HG03342 (cell line): ENCODE results near the gene DIPK1B.

Experiments used
- ATAC-seq: cut with Tn5 transposase; IDR thresholded peaks from one replicate; pipeline ENCODE4 v1.9.1; 2021; ENCODE audit warnings: mild to moderate bottlenecking, moderate library complexity; ENCODE audit not compliant: unreplicated experiment

Gene DIPK1B

GRCh38 chr9:136686534-136686793 is 25.9 kb upstream of the DIPK1B start:
- ATAC-seq = no peak

DNA sequence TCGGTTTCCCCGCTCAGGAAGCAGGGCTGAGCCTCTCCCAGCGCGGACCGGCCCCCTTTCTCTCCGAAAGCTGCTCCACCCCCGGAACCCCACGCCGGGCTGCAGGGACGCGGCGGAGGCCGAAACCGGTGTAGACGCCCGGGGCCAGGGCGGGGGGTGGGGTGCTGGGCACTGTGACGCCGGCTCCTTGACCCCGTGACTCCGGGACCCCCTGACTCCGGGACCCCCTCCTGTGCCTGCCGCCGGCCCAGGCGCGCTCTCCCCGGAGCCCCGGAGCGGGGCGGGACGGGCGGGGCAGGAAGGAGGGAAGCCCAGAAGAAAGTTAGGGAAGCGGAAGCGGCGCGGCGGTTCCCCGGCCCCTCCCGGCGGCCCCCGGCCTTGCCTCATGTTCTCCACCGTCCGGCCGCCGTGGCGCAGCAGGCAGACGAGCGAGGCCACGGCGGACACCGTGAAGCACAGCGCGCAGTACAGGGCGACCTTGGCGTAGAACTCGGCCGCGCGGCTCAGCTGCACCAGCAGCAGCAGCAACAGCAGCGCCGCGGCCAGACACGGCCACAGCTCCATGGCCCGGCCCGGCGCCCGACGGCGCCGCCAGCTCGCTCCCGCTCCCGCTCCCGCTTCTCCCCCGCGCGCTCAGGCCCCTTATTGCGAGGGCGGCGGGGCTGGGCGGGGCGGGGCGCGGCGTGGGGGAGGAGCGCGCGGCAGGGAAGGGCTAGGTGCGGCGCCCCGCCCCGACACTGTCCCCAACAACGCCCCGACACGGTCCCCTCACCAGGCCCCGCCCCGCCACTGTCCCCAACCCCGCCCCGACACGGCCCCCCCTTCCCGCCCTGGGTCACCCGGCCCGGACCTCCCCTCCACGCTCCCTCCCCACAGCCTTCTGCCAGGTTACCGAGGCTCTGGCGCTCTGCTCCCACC is 25.3 kb upstream of the DIPK1B start, which contains the start of gene AGPAT2:
TSS of gene AGPAT2 (minus strand) at position 664 of the 918 bp plus-strand sequence. CDS start at position 564, 100 bp downstream.
- peak; percentile 58 for ATAC-seq

GRCh38 chr9:136687721-136688223 is 24.6 kb upstream of the DIPK1B start:
- ATAC-seq = no peak

- ATAC-seq = no peak
Measured at GRCh38 chr9:136688274-136689107, 23.9 kb upstream of the DIPK1B start.

- no peak for ATAC-seq
Measured at GRCh38 chr9:136689108-136689460, 23.3 kb upstream of the DIPK1B start.

DNA sequence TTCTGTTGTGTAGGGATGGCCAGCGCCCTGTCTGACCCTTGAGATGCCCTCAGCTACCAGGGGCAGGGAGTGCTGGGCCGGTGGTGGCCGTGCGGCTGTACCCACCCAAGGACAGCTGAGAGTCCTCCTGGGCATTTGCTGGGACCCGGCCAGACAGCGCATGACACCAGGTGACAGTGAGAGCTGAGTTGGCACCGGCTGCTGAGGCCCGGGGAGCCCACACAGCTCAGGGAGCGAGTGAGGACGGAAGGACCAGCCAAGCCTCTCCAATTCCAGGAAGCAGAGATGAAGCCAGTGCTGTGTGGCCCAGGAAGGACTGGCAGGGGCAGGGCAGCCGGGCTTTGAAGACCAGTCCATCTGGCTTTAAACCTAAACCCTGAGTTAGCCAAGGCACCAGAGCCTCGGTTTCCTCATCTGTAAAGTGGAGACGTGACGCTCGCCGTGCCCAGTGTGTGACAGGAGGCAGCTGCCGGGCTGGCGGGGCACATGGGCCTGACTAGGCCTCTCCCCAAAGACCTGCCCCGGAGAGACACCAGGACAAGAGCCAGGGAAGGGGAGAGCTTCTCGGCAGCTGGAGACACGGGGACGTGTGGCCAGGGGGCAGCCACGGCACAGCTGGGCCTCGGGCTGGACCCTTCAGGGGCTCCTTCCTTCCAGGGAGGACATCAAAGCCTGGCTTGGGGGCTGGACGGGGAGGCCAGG is 22.1 kb upstream of the DIPK1B start:
- ATAC-seq = no peak

- no peak for ATAC-seq
Measured at GRCh38 chr9:136690806-136691261, 21.5 kb upstream of the DIPK1B start.

DNA sequence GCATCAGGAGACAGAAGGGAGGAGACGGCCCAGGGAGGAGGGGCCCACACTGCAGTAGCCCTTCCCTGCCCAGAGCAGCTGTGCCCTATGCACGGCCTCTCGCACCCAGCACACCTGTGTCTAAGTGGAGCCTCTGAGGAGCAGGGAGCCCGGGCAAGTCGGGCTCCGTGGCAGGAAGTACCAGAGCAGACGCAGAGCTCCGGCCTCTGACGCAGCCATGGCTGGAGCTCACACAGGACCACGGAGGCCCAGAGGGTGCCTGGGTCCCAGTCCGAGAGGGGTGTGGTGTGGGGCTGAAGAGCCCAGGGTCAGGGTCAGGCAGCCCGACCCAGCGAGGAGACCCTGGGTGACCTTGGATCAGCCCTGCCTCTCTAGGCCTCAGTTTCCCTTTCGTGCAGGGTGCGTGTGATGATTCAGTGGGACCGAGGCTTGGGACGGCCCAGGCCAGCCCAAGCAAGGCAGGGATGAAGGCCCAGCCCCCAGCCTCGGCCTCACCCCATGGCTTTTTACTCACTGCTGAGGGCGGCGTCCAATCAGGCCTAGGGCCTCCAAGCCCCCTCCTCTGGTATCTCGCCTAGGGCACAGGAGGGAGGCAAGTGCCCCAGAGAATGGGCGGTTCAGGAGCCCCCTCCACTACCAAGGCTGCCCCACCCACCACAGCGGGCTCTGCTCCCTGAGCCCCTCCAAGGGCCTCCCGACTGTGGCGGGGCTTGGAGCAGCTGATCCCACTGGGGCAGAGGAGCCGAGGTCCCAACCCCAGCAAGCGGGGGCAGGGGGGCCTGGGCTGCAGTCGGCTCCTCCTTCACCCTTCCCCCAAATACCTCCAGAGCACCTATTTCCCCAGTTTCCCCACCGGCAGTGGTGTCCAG is 20.8 kb upstream of the DIPK1B start:
- ATAC-seq = no peak

DNA sequence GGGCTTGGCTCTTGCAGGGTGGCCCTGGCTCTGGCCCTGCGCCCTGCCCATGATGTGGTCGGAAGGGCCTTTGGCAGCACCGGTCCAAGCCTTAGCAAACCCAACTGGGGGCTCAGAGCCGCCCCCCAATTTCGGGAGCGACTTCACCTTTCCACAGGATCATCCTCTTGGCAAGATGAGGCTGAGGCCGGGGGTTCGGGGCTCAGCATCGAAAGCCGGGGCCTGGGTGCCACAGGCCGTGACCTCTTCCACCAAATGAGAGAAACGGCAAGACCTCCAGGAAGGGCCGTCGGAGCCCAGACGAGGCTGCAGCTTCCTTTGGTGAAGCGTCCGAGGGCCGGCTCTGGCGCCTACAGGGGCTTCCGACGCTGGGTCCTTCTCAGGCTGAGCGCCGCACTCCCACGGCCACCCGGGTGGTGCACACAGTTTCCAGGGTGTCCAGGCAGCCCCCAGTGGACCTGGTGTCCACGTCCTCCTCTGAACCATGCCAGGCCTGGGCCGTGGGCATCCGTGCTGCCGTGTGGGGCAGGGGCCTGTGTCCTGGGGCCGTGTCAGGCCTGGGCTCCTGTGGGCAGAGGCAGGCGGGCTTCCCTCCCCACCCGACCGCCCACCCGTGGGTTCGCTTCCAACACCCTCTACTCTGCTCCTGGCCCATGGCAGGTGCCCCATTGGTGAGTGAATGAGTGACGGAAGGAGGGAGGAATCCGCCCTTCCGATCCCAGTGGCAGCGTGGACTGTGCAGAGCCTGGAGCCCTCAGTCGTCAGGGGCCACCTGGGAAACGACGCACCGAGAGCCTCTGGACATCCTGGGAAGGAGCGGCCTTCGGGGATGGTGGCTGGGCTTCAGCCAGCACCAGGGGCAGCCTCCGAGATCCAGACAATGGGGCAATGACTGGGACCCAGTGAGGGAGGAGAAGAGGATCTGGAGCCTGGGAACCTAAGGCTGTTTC is 19.9 kb upstream of the DIPK1B start:
- no peak for ATAC-seq

DNA sequence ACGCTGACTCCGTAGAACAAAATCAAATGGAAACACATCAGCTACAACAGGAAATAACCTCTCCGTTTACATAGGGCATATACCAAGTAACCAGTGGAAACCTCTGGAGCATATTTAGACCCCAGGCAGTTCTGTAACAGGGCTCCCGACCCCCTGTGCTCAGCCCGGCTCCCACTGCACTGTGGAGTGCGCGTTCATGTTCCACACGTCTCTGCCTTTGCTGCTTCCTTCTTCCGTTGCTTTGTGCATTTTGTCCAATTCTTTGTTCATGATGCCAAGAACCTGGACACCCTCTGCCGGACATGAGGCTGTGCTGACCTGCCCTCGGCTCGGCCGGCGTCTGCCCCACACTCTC is 19.3 kb upstream of the DIPK1B start:
- no peak for ATAC-seq

- no peak for ATAC-seq
Measured at GRCh38 chr9:136693490-136694162, 18.7 kb upstream of the DIPK1B start.

DNA sequence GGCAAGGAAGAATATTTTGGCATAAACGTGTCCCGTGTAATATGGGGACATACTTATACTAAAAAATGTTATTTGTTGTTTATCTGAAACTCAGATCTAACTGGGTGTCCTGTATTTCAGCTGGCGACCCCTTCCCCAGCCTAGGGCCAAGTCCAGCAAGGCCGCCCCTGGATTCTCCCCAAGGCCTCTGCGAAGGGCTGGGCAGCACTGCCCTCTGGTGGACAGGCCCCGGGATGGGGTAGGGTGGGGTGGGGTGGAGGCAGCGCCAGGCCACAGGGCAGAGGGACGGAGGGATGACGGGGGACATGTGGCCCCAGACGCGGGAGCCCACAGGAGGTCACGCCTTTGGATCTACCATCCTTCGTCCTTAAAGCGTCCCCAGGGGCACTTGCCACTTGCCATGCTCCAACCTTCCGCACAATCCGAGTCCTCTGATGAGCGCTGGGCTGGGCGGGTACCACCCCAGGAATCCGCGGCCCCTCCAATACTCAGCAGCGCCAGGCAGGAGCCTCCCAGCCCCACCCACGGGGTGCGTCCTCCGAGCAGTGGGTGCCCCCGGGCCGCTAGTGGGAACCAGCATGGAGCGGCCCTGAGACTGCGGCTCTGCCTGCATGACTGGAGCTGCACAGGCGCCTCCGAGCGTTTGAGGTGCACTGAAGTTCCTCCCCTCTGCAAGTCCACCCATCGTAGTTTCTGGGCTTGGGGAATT is 18.1 kb upstream of the DIPK1B start:
- no peak for ATAC-seq

GRCh38 chr9:136694872-136695247 is 17.5 kb upstream of the DIPK1B start:
- no peak for ATAC-seq

DNA sequence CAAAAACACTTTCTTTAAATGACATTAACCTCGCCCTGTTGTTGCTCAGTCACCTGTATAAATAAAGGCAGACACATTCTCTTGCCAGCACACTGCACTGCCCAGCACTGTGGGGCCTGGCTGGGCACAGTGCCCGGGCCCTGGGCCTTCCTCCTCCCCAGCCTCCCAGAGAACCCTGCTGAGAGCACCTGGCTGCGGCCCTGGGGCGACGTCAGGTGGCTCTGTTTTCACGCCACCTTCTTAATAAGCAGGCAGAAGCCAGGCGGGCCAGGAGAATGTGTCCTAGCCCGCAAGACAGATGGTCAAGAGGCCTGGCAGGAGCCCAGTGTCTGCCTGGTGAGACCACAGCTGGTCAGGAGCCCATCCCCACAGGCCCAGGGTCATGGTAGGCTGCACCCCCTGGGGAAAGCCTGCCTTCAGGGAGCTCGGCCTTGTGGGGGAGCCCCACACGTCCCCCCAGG is 16.9 kb upstream of the DIPK1B start:
- ATAC-seq = no peak

DNA sequence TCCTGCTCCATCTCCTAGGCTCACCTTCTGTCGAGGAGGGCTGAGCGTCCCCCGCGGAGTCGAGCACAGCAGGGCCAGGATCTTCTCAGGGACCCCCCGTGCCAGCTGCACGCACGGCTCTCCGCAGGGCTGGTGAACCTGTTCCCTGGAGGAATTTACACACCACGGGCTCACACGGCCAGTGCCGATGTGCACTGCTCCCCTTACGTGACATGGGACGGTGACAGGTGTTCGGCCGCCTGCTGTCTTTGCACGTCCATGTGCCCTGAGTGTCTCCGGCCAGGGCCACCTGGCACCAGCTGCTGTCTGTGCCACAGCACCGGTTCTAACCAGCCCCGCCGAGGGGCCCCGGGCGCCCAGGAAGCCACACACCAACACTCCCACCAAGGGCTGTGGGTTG is 16.4 kb upstream of the DIPK1B start:
- no peak for ATAC-seq

- no peak for ATAC-seq
Measured at GRCh38 chr9:136696502-136696901, 15.9 kb upstream of the DIPK1B start.

DNA sequence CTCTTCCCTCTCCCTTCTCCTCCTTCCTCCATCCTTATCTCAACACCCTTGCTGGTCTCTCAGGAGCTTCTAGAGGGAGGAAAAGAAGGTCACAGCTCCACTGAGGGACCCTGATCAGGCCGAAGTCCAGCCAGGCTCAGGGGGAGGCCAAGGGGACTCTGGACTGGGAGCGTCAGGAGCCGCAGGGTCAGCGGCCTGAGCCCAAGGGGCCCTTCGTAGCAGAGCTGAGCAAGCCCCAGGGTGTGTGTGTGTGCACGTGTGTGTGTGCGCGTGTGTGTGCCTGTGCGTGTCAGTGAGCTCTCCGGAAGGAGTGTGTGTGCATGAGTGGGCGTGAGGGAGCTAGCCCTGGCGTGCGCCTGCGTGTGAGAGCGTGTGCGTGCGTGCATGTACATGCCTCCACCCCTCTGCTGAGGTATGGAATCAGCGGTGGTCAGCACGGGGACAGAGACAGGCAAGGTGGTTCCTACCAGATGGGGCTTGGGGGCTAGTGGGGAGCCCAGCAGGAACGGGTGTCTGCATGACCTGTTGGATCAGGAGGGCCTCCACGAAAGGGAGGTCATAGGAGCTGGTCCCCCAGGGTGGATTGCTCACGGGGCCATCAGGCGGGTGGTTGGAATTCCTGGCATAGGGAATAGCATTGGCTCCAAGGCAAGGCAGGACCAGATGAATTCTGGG is 15.1 kb upstream of the DIPK1B start:
- no peak for ATAC-seq
